GM21786 (cell line): Measurements from ENCODE around the gene CST9.
"Not testable (repeated sequence)": the region's sequence is repeated elsewhere in the genome, so short reads cannot be mapped to it uniquely, and the experiment has no call there.

ENCODE experiments used
- ATAC-seq: cut with Tn5 transposase; IDR thresholded peaks from one replicate; pipeline ENCODE4 v1.9.1; 2021; ENCODE audit not compliant: unreplicated experiment

The CST9 gene

GRCh38 chr20:23588434-23589403, 17.0 kb downstream of the CST9 start:
- no peak for ATAC-seq

- no peak for ATAC-seq
These were observed 18.1 kb downstream of the CST9 start for GRCh38 chr20:23587631-23588030.

GRCh38 chr20:23586735-23587525, 18.8 kb downstream of the CST9 start:
- ATAC-seq, result no peak

GRCh38 chr20:23585808-23586734, 19.6 kb downstream of the CST9 start:
- no peak for ATAC-seq

GRCh38 chr20:23585449-23585807, 20.3 kb downstream of the CST9 start:
- no peak for ATAC-seq

- ATAC-seq, result no peak
These were observed 21.1 kb downstream of the CST9 start for GRCh38 chr20:23584434-23585199.

- no peak for ATAC-seq
These were observed 22.2 kb downstream of the CST9 start for GRCh38 chr20:23583526-23583925.

GRCh38 chr20:23582293-23582692, 23.4 kb downstream of the CST9 start:
- no peak for ATAC-seq

- not testable (repeated sequence) for ATAC-seq
These were observed 23.9 kb downstream of the CST9 start for GRCh38 chr20:23581833-23582232.

- no peak for ATAC-seq
These were observed 30.7 kb downstream of the CST9 start for GRCh38 chr20:23574977-23575376.

- no peak for ATAC-seq
These were observed 35.4 kb downstream of the CST9 start for GRCh38 chr20:23570178-23570760.

- ATAC-seq, result no peak
These were observed 36.1 kb downstream of the CST9 start for GRCh38 chr20:23569570-23569969.

GRCh38 chr20:23568971-23569330, 36.8 kb downstream of the CST9 start:
- no peak for ATAC-seq

- ATAC-seq, result no peak
These were observed 37.3 kb downstream of the CST9 start, which contains the start of gene CST9L for GRCh38 chr20:23568320-23568970. Gene CST9L, minus strand, starts transcription at chr20:23568484. Its CDS starts 34 bp downstream, at chr20:23568450.

- no peak for ATAC-seq
These were observed 39.4 kb downstream of the CST9 start for GRCh38 chr20:23566199-23566932.

- ATAC-seq, result no peak
These were observed 40.1 kb downstream of the CST9 start for GRCh38 chr20:23565503-23566045.

- no peak for ATAC-seq
These were observed 40.8 kb downstream of the CST9 start for GRCh38 chr20:23564927-23565326.

- ATAC-seq, result no peak
These were observed 42.9 kb downstream of the CST9 start for GRCh38 chr20:23562721-23563342.
